GM06990 (cell line): ENCODE data around the gene ERMAP.

Experiments used
- DNase-seq: peaks from one replicate; pipeline ENCODE4 v3.0.0-alpha.2; 2011; ENCODE audit not compliant: insufficient read length; ENCODE audit errors: extremely low read depth
- H3K27me3 ChIP-seq: replicated peaks from 2 replicates; pipeline ENCODE4 v1.6.0; 2011; ENCODE audit warnings: low read length; ENCODE audit not compliant: control insufficient read depth, insufficient read depth
- H3K36me3 ChIP-seq: 2 replicates; pipeline ENCODE4 v1.5.1; 2011; ENCODE audit warnings: low read length; ENCODE audit not compliant: control insufficient read depth, insufficient read depth
- H3K4me3 ChIP-seq: replicated peaks from 2 replicates; pipeline ENCODE4 v1.5.1; 2011; ENCODE audit warnings: low read depth, mild to moderate bottlenecking, control low read depth, low read length
- CTCF ChIP-seq: IDR thresholded peaks from 2 replicates; pipeline ENCODE4 v1.5.1; 2011; ENCODE audit warnings: low read length, control low read depth, mild to moderate bottlenecking, inconsistent platforms; ENCODE audit not compliant: insufficient read depth, poor library complexity, severe bottlenecking

ERMAP gene

GRCh38 chr1:42822800-42823392, 6.0 kb downstream of the ERMAP start:
- Histone ChIP-seq H3K4me3 (no peak overlapping the region), H3K27me3 (no peaks in the 10 kb centered on the region), H3K36me3 (no peaks in the 10 kb centered on the region)
- TF ChIP-seq CTCF: no peak
- no peak for DNase-seq

- no peak for TF ChIP-seq CTCF
- DNase-seq: no peak
- Histone ChIP-seq H3K4me3 (no peak overlapping the region), H3K36me3 (no peaks in the 10 kb centered on the region), H3K27me3 (no peaks in the 10 kb centered on the region)
Observed at GRCh38 chr1:42824481-42825035, 7.6 kb downstream of the ERMAP start.

GRCh38 chr1:42825036-42825851, 8.3 kb downstream of the ERMAP start:
- DNase-seq: no peak
- H3K27me3 ChIP-seq: no peaks in the 10 kb centered on the region
- no peaks in the 10 kb centered on the region for H3K36me3 ChIP-seq
- TF ChIP-seq CTCF: no peak
- no peak overlapping the region for H3K4me3 ChIP-seq

GRCh38 chr1:42830631-42831030, 13.7 kb downstream of the ERMAP start:
- Histone ChIP-seq H3K27me3 (no peaks in the 10 kb centered on the region), H3K36me3 (no peaks in the 10 kb centered on the region), H3K4me3 (no peak overlapping the region)
- TF ChIP-seq CTCF: no peak
- DNase-seq: no peak

- Histone ChIP-seq H3K4me3 (no peak overlapping the region), H3K27me3 (no peaks in the 10 kb centered on the region), H3K36me3 (no peaks in the 10 kb centered on the region)
- no peak for TF ChIP-seq CTCF
- DNase-seq: no peak
Observed at GRCh38 chr1:42831273-42831672, 14.4 kb downstream of the ERMAP start.
